Renal pelvis (tissue), 4 donors: ENCODE measurements around the gene TOMM40L. TPM values are rescaled to one million over a fixed set of nuclear protein-coding genes. Genes with fewer than 3 reads are reported as not detected.
"Not testable (repeated sequence)": the region's sequence is repeated elsewhere in the genome, so short reads cannot be mapped to it uniquely, and the experiment has no call there.

Source experiments
- DNase-seq: peaks from one replicate; pipeline ENCODE4 v3.0.0-alpha.2; 2013
- polyA plus RNA-seq, 3 donors: library from polyadenylated mRNA; unstranded; fragments of 120-200 nt; gene quantifications; one replicate each; pipeline ENCODE4 v1.2.1, GENCODE V29; 2013; ENCODE audit not compliant: insufficient read length in 3 of 3

Gene TOMM40L
- polyA plus RNA-seq, 3 donors = 14.3 to 16.5 (median 14.4) TPM

DNA sequence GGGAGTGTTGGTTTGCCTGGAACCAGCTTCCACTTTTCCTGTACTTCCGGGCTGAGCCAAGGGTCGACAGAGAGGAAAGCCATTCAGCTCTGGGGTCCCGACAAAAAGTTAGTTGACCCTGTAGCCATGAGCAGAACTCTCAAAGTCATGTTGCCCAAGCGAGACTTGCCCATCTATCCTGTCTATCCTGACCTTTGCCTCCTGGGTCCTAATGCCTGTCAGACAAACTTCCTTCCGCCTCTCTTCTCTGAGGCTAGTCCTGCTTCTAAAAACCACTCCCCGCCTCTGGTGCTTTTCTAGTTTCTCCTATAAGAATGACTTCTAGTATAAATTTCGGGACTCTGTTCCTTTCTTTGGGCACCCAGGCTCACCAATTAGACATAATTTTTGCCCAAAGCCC, 25.0 kb downstream of the TOMM40L start:
- DNase-seq = no peak

DNA sequence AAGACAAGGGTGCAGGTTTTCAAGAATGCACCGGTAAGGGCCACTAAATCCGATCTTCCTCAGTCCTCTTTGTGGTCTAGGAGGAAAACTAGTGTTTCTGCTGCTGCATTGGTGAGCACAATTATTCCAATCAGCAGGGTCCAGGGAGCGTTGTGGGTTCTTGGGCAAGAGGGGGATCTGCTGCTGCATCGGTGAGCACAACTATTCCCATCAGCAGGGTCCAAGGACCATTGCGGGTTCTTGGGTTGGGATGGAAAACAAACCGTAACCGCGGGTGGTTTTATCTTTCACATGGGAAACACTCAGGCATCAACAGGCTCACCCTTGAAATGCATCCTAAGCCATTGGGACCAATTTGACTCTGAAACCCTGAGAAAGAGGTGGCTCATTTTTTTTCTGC, 25.7 kb downstream of the TOMM40L start:
- DNase-seq = no peak

DNA sequence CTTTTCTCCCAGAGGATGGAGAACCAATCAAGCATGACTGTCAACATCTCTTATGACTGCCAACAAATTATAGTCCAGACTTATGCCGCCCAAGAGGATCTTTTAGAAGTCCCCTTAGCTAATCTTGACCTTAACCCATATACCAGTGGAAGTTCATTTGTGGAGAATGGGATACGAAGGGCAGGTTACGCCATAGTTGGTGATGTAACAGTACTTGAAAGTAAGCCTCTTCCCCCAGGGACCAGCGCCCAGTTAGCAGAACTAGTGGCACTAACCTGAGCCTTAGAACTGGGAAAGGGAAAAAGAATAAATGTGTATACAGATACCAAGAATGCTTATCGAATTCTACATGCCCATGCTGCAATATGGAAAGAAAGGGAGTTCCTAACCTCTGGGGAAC, 29.4 kb downstream of the TOMM40L start:
- not testable (repeated sequence) for DNase-seq

- DNase-seq = not testable (repeated sequence)
These were observed 30.2 kb downstream of the TOMM40L start for GRCh38 chr1:161255955-161256520.

GRCh38 chr1:161257109-161257508, 31.2 kb downstream of the TOMM40L start:
- not testable (repeated sequence) for DNase-seq

DNA sequence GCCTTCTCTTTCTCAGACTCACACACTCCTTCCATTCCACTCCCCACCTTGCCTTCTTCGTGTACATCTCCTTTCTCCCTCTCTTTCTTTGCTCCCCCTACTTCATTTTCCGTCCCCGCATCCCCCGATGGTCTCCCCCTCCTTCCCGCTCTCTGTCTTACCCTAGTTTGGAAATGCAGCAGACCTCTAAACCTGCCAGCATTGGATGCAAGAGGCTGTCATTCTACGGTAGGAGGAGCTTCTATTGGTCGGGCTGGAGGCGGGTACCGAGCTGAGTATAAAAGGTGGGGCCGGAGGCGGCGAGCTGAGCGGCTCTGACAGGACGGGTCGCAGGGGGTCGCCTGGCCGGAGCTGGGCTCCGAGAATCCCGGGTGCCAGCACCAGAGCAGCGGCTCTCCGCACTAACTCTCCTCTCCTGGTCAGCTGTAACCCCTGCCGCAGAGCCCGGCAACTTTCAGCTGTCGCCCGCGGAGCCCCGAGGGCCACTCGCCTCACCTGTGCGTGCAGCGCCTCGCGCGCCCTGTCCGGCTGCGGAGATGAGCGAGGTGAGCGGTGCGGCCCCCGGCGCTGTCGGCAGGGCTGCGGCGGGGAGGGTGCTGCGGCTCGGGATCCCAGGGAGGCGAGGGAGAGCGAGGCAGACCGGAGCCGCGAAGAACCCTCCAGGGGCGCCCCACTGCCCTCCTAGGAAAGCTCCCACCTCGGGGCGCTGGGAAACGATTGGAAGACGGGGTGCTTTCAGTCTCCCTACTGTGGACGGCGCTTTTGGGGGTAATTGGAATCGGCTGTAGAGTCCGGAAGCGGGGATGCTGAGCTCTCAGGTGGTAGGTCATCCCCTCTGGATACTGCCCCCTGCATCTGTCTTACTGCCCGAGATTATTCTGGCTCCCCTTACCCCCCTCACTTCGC, 32.8 kb downstream of the TOMM40L start, which contains the start of gene PCP4L1:
TSS of gene PCP4L1 (plus strand) at position 307 of the 906 bp plus-strand sequence. CDS start at position 537, 230 bp downstream.
- peak; percentile 65 for DNase-seq

- no peak for DNase-seq
These were observed 33.5 kb downstream of the TOMM40L start for GRCh38 chr1:161259345-161259702.

DNA sequence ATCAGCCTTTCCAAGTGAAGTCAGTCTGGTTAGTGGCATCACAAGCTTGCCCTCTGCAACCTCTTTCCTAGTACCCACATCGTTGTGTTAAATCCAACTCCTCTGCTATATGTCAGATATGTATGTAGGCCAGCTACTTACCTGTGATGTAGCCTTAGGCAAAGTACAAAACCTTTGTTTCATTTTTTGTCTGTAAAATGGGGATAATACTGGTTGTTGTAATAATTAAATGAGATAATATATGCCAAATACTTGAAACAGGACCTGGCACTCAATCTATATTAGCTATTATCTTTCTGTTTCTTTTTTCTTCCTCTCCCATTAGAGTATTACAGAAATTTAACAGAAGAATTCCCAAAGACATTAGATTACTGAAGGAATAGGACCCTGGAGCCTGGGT, 33.9 kb downstream of the TOMM40L start:
- no peak for DNase-seq

DNA sequence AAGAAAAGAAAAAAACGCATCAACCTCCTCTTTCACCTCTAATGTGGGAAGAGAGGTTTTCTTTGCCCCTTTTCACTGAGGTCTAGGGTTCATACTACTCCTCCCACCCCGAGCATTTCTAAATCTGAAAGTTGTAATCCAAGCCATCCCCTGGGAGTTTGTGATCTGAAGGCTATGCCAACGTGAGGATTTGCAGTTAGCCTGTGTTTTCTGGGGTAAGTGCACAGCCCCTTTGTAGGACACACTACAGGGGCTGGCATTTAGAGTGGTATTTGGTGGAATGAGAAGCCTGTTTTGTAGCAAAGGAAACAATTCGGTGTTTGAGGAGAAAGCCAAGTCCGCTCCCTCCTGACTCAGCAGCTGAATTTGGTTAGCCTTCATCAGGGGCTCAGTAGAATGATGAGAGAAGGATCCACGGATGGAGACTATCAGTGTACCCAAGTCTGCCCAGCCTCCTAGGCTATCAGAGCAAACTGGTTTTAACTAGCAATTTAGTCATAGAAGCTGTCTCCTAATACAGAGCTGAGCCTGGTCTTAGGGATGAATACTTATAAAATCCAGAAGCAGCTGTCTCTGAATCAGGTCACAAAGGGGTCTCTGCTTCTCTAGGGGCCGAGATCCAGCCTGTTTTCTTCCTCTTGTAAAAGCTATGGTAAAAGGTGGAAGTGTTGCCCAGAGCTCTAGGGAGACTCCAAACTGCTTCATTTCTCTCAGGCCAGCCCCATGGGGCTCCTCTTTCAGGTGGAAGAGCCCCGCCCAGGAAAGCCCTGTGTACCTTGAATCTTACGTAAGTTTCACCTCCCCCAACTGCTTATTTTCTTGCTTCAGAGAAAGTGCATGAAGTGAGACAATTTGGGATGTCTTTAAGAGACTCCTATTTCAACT, 34.8 kb downstream of the TOMM40L start:
- DNase-seq = no peak

DNA sequence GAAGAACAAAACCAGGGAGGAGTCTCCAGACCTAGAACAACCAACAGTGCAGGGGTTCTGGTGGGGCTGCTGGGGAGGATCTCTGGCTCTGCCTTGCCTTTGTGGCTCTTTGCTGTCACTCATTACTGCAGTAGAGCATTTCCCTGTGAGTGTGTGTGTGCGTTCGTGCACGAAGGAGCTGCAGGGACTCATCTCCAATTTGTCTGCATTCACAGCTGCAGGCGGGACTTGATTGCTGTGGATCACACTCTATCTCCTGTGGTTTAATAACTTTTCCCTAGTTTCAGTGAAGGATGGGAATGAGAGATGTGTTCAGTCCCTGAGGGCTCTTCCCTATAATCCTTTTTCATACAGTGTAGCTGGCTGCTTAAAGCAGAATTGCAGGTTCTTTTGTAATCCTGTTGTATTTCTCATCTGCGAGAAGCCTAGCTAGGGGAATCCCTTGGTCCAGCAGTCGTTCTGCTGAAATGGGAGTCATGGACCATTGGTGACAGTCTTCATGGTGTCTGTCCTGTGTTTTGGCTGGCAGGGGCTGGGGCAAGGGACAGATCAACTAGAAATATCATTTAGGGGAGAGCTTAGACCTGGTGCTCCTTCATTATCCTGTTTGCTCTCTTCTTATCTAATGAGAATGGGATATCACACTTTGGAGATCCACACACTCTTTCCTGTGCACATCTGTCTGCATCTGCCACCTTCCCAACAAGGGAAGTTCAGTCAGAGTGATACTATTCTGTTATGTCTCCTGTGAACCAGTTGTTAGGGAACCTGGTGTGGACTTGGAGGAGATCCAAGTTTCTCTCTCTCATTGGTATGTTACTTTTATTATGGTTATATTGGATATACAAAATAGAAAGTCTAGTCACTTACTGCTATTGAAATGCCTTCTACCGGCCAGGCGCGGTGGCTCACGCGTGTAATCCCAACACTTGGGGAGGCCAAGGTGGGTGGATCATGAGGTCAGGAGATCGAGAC, 35.7 kb downstream of the TOMM40L start:
- no peak for DNase-seq

- DNase-seq = no peak
These were observed 39.4 kb downstream of the TOMM40L start for GRCh38 chr1:161265305-161265704.

GRCh38 chr1:161266202-161266601, 40.3 kb downstream of the TOMM40L start:
- no peak for DNase-seq

- no peak for DNase-seq
These were observed 41.0 kb downstream of the TOMM40L start for GRCh38 chr1:161266836-161267235.

DNA sequence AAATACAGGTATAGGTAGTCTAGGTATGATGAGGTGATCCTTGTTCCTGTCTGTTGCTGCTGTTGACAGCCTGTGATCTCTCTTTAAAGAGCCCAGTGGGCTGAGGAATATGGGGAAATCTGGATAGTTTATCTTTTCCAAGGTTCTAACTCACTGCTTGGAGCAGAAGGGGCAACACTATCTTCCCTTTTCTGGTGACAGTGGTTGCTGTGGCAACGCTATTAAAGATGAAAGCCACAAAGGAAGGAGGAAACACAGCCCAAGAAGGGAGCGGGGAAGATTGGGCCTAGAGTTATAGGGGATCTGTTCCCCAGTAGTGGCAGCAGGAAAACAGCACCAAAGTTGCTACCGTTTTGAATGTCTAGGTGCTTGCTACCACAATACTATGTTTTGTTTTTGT, 41.5 kb downstream of the TOMM40L start:
- DNase-seq = no peak

- no peak for DNase-seq
These were observed 47.5 kb downstream of the TOMM40L start for GRCh38 chr1:161273402-161273801.

- no peak for DNase-seq
These were observed 49.0 kb downstream of the TOMM40L start for GRCh38 chr1:161274874-161275273.

Other genes starting within 250 kb of the TOMM40L start
- 100 to 1,000 TPM in 1 of 3 donors, 10 to 100 TPM in 2; 79.3 to 103 (median 89.2) TPM for gene F11R, start 204.9 kb upstream of the TOMM40L start, polyA plus RNA-seq
- 10 to 100 TPM; 61.6 to 79.0 (median 67.7) TPM for gene TSTD1, start 187.1 kb upstream of the TOMM40L start, polyA plus RNA-seq
- gene USF1, start 180.1 kb upstream of the TOMM40L start, polyA plus RNA-seq = 10 to 100 TPM; 59.2 to 64.1 (median 63.6) TPM
- 1 to 10 TPM; 1.9 to 2.8 (median 2.4) TPM for gene ARHGAP30, start 156.2 kb upstream of the TOMM40L start, polyA plus RNA-seq
- 1 to 10 TPM; 3.9 to 4.8 (median 4.4) TPM for gene NECTIN4, start 136.5 kb upstream of the TOMM40L start, polyA plus RNA-seq
- 10 to 100 TPM; 17.1 to 20.3 (median 19.0) TPM for gene KLHDC9, start 127.7 kb upstream of the TOMM40L start, polyA plus RNA-seq
- gene PFDN2, start 108.0 kb upstream of the TOMM40L start, polyA plus RNA-seq = 10 to 100 TPM; 68.8 to 96.1 (median 69.5) TPM
- 10 to 100 TPM; 51.9 to 57.2 (median 55.1) TPM for gene NIT1, start 108.0 kb upstream of the TOMM40L start, polyA plus RNA-seq
- 10 to 100 TPM; 50.3 to 58.0 (median 57.8) TPM for gene DEDD, start 93.4 kb upstream of the TOMM40L start, polyA plus RNA-seq
- gene UFC1, start 72.1 kb upstream of the TOMM40L start, polyA plus RNA-seq = 100 to 1,000 TPM; 123 to 161 (median 140) TPM
- gene USP21, start 66.6 kb upstream of the TOMM40L start, polyA plus RNA-seq = 10 to 100 TPM; 49.0 to 52.6 (median 52.5) TPM
- gene PPOX, start 59.6 kb upstream of the TOMM40L start, polyA plus RNA-seq = 10 to 100 TPM; 38.3 to 58.6 (median 57.3) TPM
- 10 to 100 TPM; 41.4 to 47.2 (median 44.1) TPM for gene B4GALT3, start 48.6 kb upstream of the TOMM40L start, polyA plus RNA-seq
- gene ADAMTS4, start 27.0 kb upstream of the TOMM40L start, polyA plus RNA-seq = under 1 TPM; 0.73 to 0.88 (median 0.86) TPM
- 100 to 1,000 TPM; 189 to 208 (median 198) TPM for gene NDUFS2, start 23.7 kb upstream of the TOMM40L start, polyA plus RNA-seq
- 10 to 100 TPM in 2 of 3 donors, 1 to 10 TPM in 1; 9.8 to 13.9 (median 10.2) TPM for gene FCER1G, start 10.8 kb upstream of the TOMM40L start, polyA plus RNA-seq
- gene APOA2, start 2.4 kb upstream of the TOMM40L start, polyA plus RNA-seq = under 1 TPM in 1 of 3 donors, not detected in 2; 0.46 TPM
- 1 to 10 TPM; 2.8 to 4.6 (median 3.2) TPM for gene NR1I3, start 12.1 kb downstream of the TOMM40L start, polyA plus RNA-seq
- gene PCP4L1, start 32.7 kb downstream of the TOMM40L start, polyA plus RNA-seq = 1 to 10 TPM; 1.1 to 1.9 (median 1.8) TPM
- 1 to 10 TPM; 3.6 to 6.7 (median 4.2) TPM for gene MPZ, start 83.9 kb downstream of the TOMM40L start, polyA plus RNA-seq
- gene SDHC, start 88.3 kb downstream of the TOMM40L start, polyA plus RNA-seq = 100 to 1,000 TPM; 264 to 274 (median 266) TPM
- 10 to 100 TPM; 12.7 to 18.8 (median 13.2) TPM for gene CFAP126, start 141.8 kb downstream of the TOMM40L start, polyA plus RNA-seq